Gastroesophageal sphincter (tissue), 3 donors: ENCODE data around the gene SETBP1.

Experiments
- POLR2A ChIP-seq, 2 donors: fragments of 450-650 bp; IDR thresholded peaks; one replicate each; pipeline ENCODE4 v1.6.1; 2017; ENCODE audit warnings: antibody characterized with exemption in 2 of 2, mild to moderate bottlenecking in 2 of 2, moderate library complexity in 1 of 2
- POLR2AphosphoS5 ChIP-seq: sonication (generic); formaldehyde crosslinking; IDR thresholded peaks from one replicate; pipeline ENCODE4 v1.6.1; 2017; ENCODE audit warnings: antibody characterized with exemption
- TF ChIP-seq, protein P1 (sequence below), 4 experiments: fragments of 200-600 bp in 2 of 4; fragments of 450-650 bp in 2 of 4; sonication (generic) in 1 of 4; IDR thresholded peaks; one replicate each; pipeline ENCODE4 v1.5.1; 2017 to 2019; ENCODE audit warnings: antibody characterized with exemption in 4 of 4, mild to moderate bottlenecking in 2 of 4, moderate library complexity in 2 of 4

- TF ChIP-seq, protein P1, sequence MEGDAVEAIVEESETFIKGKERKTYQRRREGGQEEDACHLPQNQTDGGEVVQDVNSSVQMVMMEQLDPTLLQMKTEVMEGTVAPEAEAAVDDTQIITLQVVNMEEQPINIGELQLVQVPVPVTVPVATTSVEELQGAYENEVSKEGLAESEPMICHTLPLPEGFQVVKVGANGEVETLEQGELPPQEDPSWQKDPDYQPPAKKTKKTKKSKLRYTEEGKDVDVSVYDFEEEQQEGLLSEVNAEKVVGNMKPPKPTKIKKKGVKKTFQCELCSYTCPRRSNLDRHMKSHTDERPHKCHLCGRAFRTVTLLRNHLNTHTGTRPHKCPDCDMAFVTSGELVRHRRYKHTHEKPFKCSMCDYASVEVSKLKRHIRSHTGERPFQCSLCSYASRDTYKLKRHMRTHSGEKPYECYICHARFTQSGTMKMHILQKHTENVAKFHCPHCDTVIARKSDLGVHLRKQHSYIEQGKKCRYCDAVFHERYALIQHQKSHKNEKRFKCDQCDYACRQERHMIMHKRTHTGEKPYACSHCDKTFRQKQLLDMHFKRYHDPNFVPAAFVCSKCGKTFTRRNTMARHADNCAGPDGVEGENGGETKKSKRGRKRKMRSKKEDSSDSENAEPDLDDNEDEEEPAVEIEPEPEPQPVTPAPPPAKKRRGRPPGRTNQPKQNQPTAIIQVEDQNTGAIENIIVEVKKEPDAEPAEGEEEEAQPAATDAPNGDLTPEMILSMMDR (IDR thresholded peaks at IDR 0.05): no peak
- TF ChIP-seq POLR2A (IDR thresholded peaks at IDR 0.05) (no peak), POLR2AphosphoS5 (no peak)
Observed at GRCh38 chr18:44750774-44751173, 70.1 kb downstream of the SETBP1 start.
